B cell (primary cell): ENCODE data around the gene MRPL53. TPM values are rescaled to one million over a fixed set of nuclear protein-coding genes. Genes with fewer than 3 reads are reported as not detected.
"Not testable (repeated sequence)": the region's sequence is repeated elsewhere in the genome, so short reads cannot be mapped to it uniquely, and the experiment has no call there.

Experiments
- ATAC-seq: fragments of 200-7000 bp; cut with Tn5 transposase; one replicate; pipeline ENCODE4 v1.10.0; 2021; ENCODE audit warnings: low read depth, mild to moderate bottlenecking, moderate number of reproducible peaks, moderate library complexity
- CTCF ChIA-PET: fragments of 350-600 bp; sonication (Branson Sonifier 250); formaldehyde crosslinking; loops from one replicate; lab custom pipeline; 2021; ENCODE audit warnings: antibody characterized with exemption, inconsistent platforms; lab: Charles Lee
- POLR2A ChIA-PET: fragments of 350-600 bp; sonication (Branson Sonifier 250); formaldehyde crosslinking; loops from one replicate; lab custom pipeline; 2021; ENCODE audit warnings: antibody characterized with exemption; lab: Charles Lee
- DNase-seq: peaks from one replicate; pipeline ENCODE4 v3.0.0; 2013
- H2AFZ ChIP-seq: 2 replicates; pipeline ENCODE4 v1.6.1; 2012; ENCODE audit warnings: mild to moderate bottlenecking, low read depth, low read length; ENCODE audit not compliant: insufficient read depth, poor library complexity, severe bottlenecking
- H3K27ac ChIP-seq, 2 donors: 1 replicate in 1 of 2; 2 replicates in 1 of 2; pipeline ENCODE4 v1.5.1; 2012 to 2013; ENCODE audit warnings: low read length in 2 of 2, mild to moderate bottlenecking in 2 of 2, moderate library complexity in 1 of 2
- H3K27me3 ChIP-seq, 4 experiments: fragments of 200-600 bp in 1 of 4; sonication (generic) in 1 of 4; replicated peaks in 1 of 4; 1 replicate in 2 of 4; 2 replicates in 2 of 4; pipeline versions ENCODE4 v1.6.1 to v1.7.0; 2013 to 2016; ENCODE audit warnings: low read length in 3 of 4, mild to moderate bottlenecking in 2 of 4, mixed read lengths in 1 of 4, moderate library complexity in 1 of 4; ENCODE audit not compliant: insufficient read depth in 4 of 4, control insufficient read depth in 3 of 4; ENCODE audit errors: control extremely low read depth in 1 of 4
- H3K36me3 ChIP-seq, 2 experiments: replicated peaks in 1 of 2; 1 replicate in 1 of 2; 2 replicates in 1 of 2; pipeline versions ENCODE4 v1.6.1 to v1.7.1; 2013; ENCODE audit warnings: low read length in 1 of 2; ENCODE audit not compliant: insufficient read depth in 2 of 2, control insufficient read depth in 1 of 2; ENCODE audit errors: control extremely low read depth in 1 of 2, extremely low read depth in 1 of 2
- H3K4me1 ChIP-seq, 2 donors: fragments of 200-600 bp in 1 of 2; sonication (generic) in 1 of 2; 1 replicate in 1 of 2; 2 replicates in 1 of 2; pipeline versions ENCODE4 v1.5.1 to v1.6.1; 2013 to 2017; ENCODE audit warnings: low read length in 2 of 2; ENCODE audit not compliant: control insufficient read depth in 2 of 2, insufficient read depth in 2 of 2
- H3K4me2 ChIP-seq: replicated peaks from 2 replicates; pipeline ENCODE3; 2012; ENCODE audit warnings: mild to moderate bottlenecking, low read depth, low read length; ENCODE audit not compliant: poor library complexity, severe bottlenecking
- H3K4me3 ChIP-seq, 5 experiments: fragments of 200-600 bp in 1 of 5; sonication (generic) in 1 of 5; 1 replicate in 3 of 5; 2 replicates in 2 of 5; pipeline versions ENCODE4 v1.5.1 to v1.7.0; 2011 to 2016; ENCODE audit warnings: low read length in 4 of 5, mild to moderate bottlenecking in 4 of 5, low read depth in 2 of 5, control low read depth in 1 of 5, moderate library complexity in 1 of 5; ENCODE audit not compliant: insufficient read depth in 1 of 5; ENCODE audit errors: control extremely low read depth in 1 of 5, extremely low read depth in 1 of 5
- H3K79me2 ChIP-seq: fragments of 200-600 bp; sonication (generic); one replicate; pipeline ENCODE4 v1.6.0; 2016; ENCODE audit warnings: low read length; ENCODE audit not compliant: control insufficient read depth, insufficient read depth
- H3K9ac ChIP-seq: fragments of 200-600 bp; sonication (generic); 2 replicates; pipeline ENCODE4 v1.6.1; 2017; ENCODE audit warnings: mild to moderate bottlenecking, low read length, moderate library complexity
- H3K9me3 ChIP-seq, 3 donors: one replicate each; pipeline versions ENCODE4 v1.6.1 to v1.7.1; 2013; ENCODE audit warnings: low read length in 2 of 3; ENCODE audit not compliant: control insufficient read depth in 2 of 3, insufficient read depth in 1 of 3; ENCODE audit errors: control extremely low read depth in 1 of 3
- H4K20me1 ChIP-seq: 2 replicates; pipeline ENCODE4 v1.6.0; 2012; ENCODE audit warnings: mild to moderate bottlenecking, low read length; ENCODE audit not compliant: insufficient read depth, control insufficient read depth, poor library complexity, severe bottlenecking
- H3K27ac Mint-ChIP-seq: one replicate; pipeline ENCODE4 v1.8.0; 2021; ENCODE audit warnings: mixed read lengths
- H3K27me3 Mint-ChIP-seq: one replicate; pipeline ENCODE4 v1.8.0; 2021; ENCODE audit warnings: mixed read lengths
- H3K4me1 Mint-ChIP-seq: one replicate; pipeline ENCODE4 v1.8.0; 2021; ENCODE audit warnings: mixed read lengths
- H3K4me3 Mint-ChIP-seq: one replicate; pipeline ENCODE4 v1.8.0; 2021; ENCODE audit warnings: mixed read lengths
- H3K9me3 Mint-ChIP-seq: one replicate; pipeline ENCODE4 v1.8.0; 2022; ENCODE audit warnings: mixed read lengths; ENCODE audit not compliant: insufficient read depth
- CTCF ChIP-seq: fragments of 200-600 bp; IDR thresholded peaks from one replicate; pipeline ENCODE4 v1.8.0; 2022; ENCODE audit warnings: antibody characterized with exemption, mild to moderate bottlenecking
- EZH2 ChIP-seq: IDR thresholded peaks from 2 replicates; pipeline ENCODE4 v1.6.1; 2012; ENCODE audit warnings: borderline replicate concordance, low read depth, mild to moderate bottlenecking, moderate library complexity, low read length; ENCODE audit not compliant: insufficient read depth, poor library complexity, severe bottlenecking
- WGBS: methylation state at CpG from one replicate; pipeline ENCODE4 v1.1.5; 2013; ENCODE audit warnings: missing lambda C conversion rate; ENCODE audit not compliant: insufficient coverage; 5-methylcytosine and 5-hydroxymethylcytosine counted together
- intact Hi-C: fragments of 100-400 bp; cut with micrococcal nuclease; formaldehyde crosslinking; loops from one replicate; pipeline ENCODE4 v1.10.0; 2022
- polyA plus RNA-seq: library from polyadenylated mRNA; depleted of rRNA; stranded (reverse); fragments of >200 nt; gene quantifications from 2 replicates; pipeline ENCODE4 v1.2.3, GENCODE V29; 2012
- total RNA-seq, 2 donors: library from RNA; stranded (reverse); fragments of 120-200 nt in 1 of 2; gene quantifications; 1 replicate in 1 of 2; 2 replicates in 1 of 2; pipeline versions ENCODE4 v1.2.3 to v1.2.4, GENCODE V29; 2013 to 2022

The MRPL53 gene
- total and polyA plus RNA-seq, 2 donors (not counting 1 experiment from before 2014, with no cell fraction given), result 59.3 to 70.0 TPM

GRCh38 chr2:74471332-74472065 lies 981 bp downstream of the MRPL53 start:
- no peaks in the 10 kb centered on the region for H3K27me3 ChIP-seq
- peak overlapping the region; percentile 69 to 94 for H3K27ac ChIP-seq
- no peaks in the 10 kb centered on the region for H4K20me1 ChIP-seq
- ChIA-PET POLR2A (interaction anchor here (0.7 to 4.1 kb wide), 3 partner anchors 10 to 364 kb away, joined by 7 to 63 read pairs (median 36); partner anchors contain the start of genes CCDC142, TTC31 and WBP1), CTCF (interaction anchor here (0.7 to 1.6 kb wide), 3 partner anchors 10 to 1258 kb away, joined by 4 to 6 read pairs (median 6); partner anchors contain the start of gene WBP1)
- no peak for TF ChIP-seq EZH2
- TF ChIP-seq CTCF, result no peak
- H3K4me3 Mint-ChIP-seq, result peak overlapping the region; percentile 99
- peak overlapping the region; percentile 65 to 89 (median 67) for H3K4me3 ChIP-seq
- peaks cover 0 to 18% of the 10 kb centered on the region in 2 experiments for H3K36me3 ChIP-seq
- H3K4me1 ChIP-seq, result peaks cover 16 to 22% of the 10 kb centered on the region in 2 donors
- intact Hi-C loops, result loop anchor here (1.0 kb wide), 3 partner anchors 12 to 58 kb away; partner anchors contain the start of genes AUP1, HTRA2, TTC31 and WBP1
- WGBS, result 81% methylated on average over 8 of the region's 16 CpGs
- no peaks in the 10 kb centered on the region for H3K27me3 Mint-ChIP-seq
- H3K4me2 ChIP-seq, result peak overlapping the region; percentile 85
- peak overlapping the region; percentile 99 for H3K27ac Mint-ChIP-seq
- peak overlapping the region; percentile 69 for H3K9ac ChIP-seq
- DNase-seq (no peak), ATAC-seq (no peak)
- peak overlapping the region; percentile 94 for H2AFZ ChIP-seq
- no peaks in the 10 kb centered on the region for H3K9me3 Mint-ChIP-seq
- peaks cover 20% of the 10 kb centered on the region for H3K4me1 Mint-ChIP-seq
- peaks cover 0 to 5% (median 0%) of the 10 kb centered on the region in 3 donors for H3K9me3 ChIP-seq
- H3K79me2 ChIP-seq, result peaks cover 6% of the 10 kb centered on the region

- H3K9ac ChIP-seq, H3K27me3 ChIP-seq, H2AFZ ChIP-seq, H3K4me2 ChIP-seq, H3K9me3 ChIP-seq, H4K20me1 ChIP-seq, H3K9me3 Mint-ChIP-seq, H3K27me3 Mint-ChIP-seq, intact Hi-C loops, H3K4me3 ChIP-seq, ATAC-seq, DNase-seq: not testable (repeated sequence)
- Mint-ChIP-seq H3K4me1 (peaks cover 24% of the 10 kb centered on the region), H3K4me3 (peak overlapping the region; percentile 53), H3K27ac (peak overlapping the region; percentile 65)
- Histone ChIP-seq H3K27ac (peak overlapping the region in 1 of 2 donors; percentile 2), H3K4me1 (peaks cover 19 to 27% of the 10 kb centered on the region in 2 donors), H3K79me2 (peaks cover 12% of the 10 kb centered on the region), H3K36me3 (peaks cover 0 to 14% of the 10 kb centered on the region in 2 experiments)
- POLR2A ChIA-PET, result interaction anchor here (4.1 kb wide), 2 partner anchors 11 to 13 kb away, joined by 36 to 63 read pairs; partner anchors contain the start of genes CCDC142, TTC31 and WBP1
- 98% methylated on average over 8 of the region's 12 CpGs for WGBS
- CTCF ChIA-PET, result interaction anchor here (0.7 to 1.6 kb wide), 3 partner anchors 10 to 1257 kb away, joined by 4 to 6 read pairs (median 6); partner anchors contain the start of gene WBP1
Measured at GRCh38 chr2:74470742-74471141, 1.7 kb downstream of the MRPL53 start.
